Measurements from ENCODE around the gene DRG1. TPM values are rescaled to one million over a fixed set of nuclear protein-coding genes. Genes with fewer than 3 reads are reported as not detected.

The DRG1 gene
- total RNA-seq, 2 experiments from 2014 or later, result 81.0 to 83.5 TPM

Other genes starting within 250 kb of the DRG1 start
- gene RNF185, start 239.4 kb upstream of the DRG1 start, total RNA-seq, result 10 to 100 TPM; 19.7 to 20.4 TPM
- 10 to 100 TPM; 48.6 to 54.5 TPM for gene LIMK2, start 187.3 kb upstream of the DRG1 start, total RNA-seq
- gene PIK3IP1, start 107.1 kb upstream of the DRG1 start, total RNA-seq, result 10 to 100 TPM; 56.0 to 63.0 TPM
- 10 to 100 TPM; 31.6 to 32.7 TPM for gene PATZ1, start 53.3 kb upstream of the DRG1 start, total RNA-seq
- 10 to 100 TPM; 34.5 to 41.5 TPM for gene EIF4ENIF1, start 90.2 kb downstream of the DRG1 start, total RNA-seq
- gene SFI1, start 96.9 kb downstream of the DRG1 start, total RNA-seq, result 100 to 1,000 TPM; 174 to 183 TPM

Measured in activated CD4-positive, alpha-beta T cell treated with anti-CD3 and anti-CD28 coated beads, Interleukin-2, amount 10 ng/mL, durations not matched to agents 7 days and 5 days (primary cell).